HCT116 (cell line): ENCODE measurements around the gene SEMA4B. TPM values are rescaled to one million over a fixed set of nuclear protein-coding genes. Genes with fewer than 3 reads are reported as not detected.

Experiments
- ATAC-seq: fragments of 200-7000 bp; cut with Tn5 transposase; 2 replicates; pipeline ENCODE4 v1.9.1; 2020; ENCODE audit warnings: mild to moderate bottlenecking, moderate library complexity
- BruUV-seq: library from RNA; stranded (reverse); fragments of 400-500 nt; replicated peaks from 2 replicates; lab custom pipeline; 2021; lab: Mats Ljungman, UMichigan
- CTCF ChIA-PET: fragments of 300-600 bp; sonication (Branson Sonifier 250); formaldehyde crosslinking; loops from one replicate; lab custom pipeline; 2021; ENCODE audit warnings: antibody characterized with exemption; lab: Charles Lee
- POLR2A ChIA-PET: fragments of 300-600, 350-600 bp; sonication (Branson Sonifier 250); formaldehyde crosslinking; loops from one replicate; lab custom pipeline; 2021; ENCODE audit warnings: antibody characterized with exemption; lab: Charles Lee
- RAD21 ChIA-PET, 2 experiments: fragments of 300-600 bp; sonication (Branson Sonifier 250); formaldehyde crosslinking; loops; one replicate each; lab custom pipeline; 2023; ENCODE audit warnings: low total read pairs in 2 of 2; ENCODE audit not compliant: uncharacterized antibody in 2 of 2, unreplicated experiment in 2 of 2, low non-redundant PET in 1 of 2; lab: Charles Lee
- DNase-seq: peaks from one replicate; pipeline ENCODE4 v3.0.0-alpha.2; 2010; ENCODE audit warnings: low read depth, low spot score
- H2AFZ ChIP-seq: fragments of 200-600 bp; shearing (Covaris generic), sonication (generic); 2 replicates; pipeline ENCODE4 v1.6.1; 2017; ENCODE audit warnings: low read depth, mixed run types, mixed read lengths, antibody characterized with exemption, low read length; ENCODE audit not compliant: poor library complexity, severe bottlenecking
- H3K27ac ChIP-seq: 2 replicates; pipeline ENCODE4 v1.5.1; 2012; ENCODE audit warnings: low read depth, low read length
- H3K27me3 ChIP-seq: fragments of 200-600 bp; sonication (generic); 2 replicates; pipeline ENCODE4 v1.6.1; 2016; ENCODE audit warnings: mixed run types, low read length, mixed read lengths; ENCODE audit not compliant: insufficient read depth
- H3K36me3 ChIP-seq, 2 experiments: fragments of 200-500 bp in 1 of 2; fragments of 200-600 bp in 1 of 2; sonication (Bioruptor generic) in 1 of 2; sonication (generic) in 1 of 2; 2 replicates each; pipeline versions ENCODE4 v1.5.1 to v1.6.1; 2014 to 2016; ENCODE audit warnings: low read length in 2 of 2, inconsistent platforms in 1 of 2, mixed read lengths in 1 of 2, mixed run types in 1 of 2; ENCODE audit not compliant: insufficient read depth in 2 of 2, control insufficient read depth in 1 of 2
- H3K4me1 ChIP-seq, 2 experiments: fragments of 200-600 bp in 1 of 2; sonication (generic) in 1 of 2; 2 replicates each; pipeline versions ENCODE4 v1.5.1 to v1.6.1; 2012 to 2017; ENCODE audit warnings: low read length in 2 of 2, inconsistent platforms in 1 of 2, mild to moderate bottlenecking in 1 of 2, mixed read lengths in 1 of 2, mixed run types in 1 of 2, moderate library complexity in 1 of 2; ENCODE audit not compliant: insufficient read depth in 2 of 2, control insufficient read depth in 1 of 2
- H3K4me2 ChIP-seq: fragments of 200-600 bp; sonication (generic); 2 replicates; pipeline ENCODE4 v1.6.1; 2017; ENCODE audit warnings: mixed run types, low read length, mixed read lengths
- H3K4me3 ChIP-seq, 2 experiments: fragments of 200-600 bp in 1 of 2; sonication (generic) in 1 of 2; replicated peaks in 1 of 2; 2 replicates each; pipeline ENCODE4 v1.5.1; 2011 to 2016; ENCODE audit warnings: low read length in 2 of 2, control low read depth in 1 of 2, low read depth in 1 of 2, mild to moderate bottlenecking in 1 of 2, mixed read lengths in 1 of 2, mixed run types in 1 of 2
- H3K79me2 ChIP-seq: fragments of 200-600 bp; sonication (generic); 2 replicates; pipeline ENCODE4 v1.6.1; 2017; ENCODE audit warnings: mild to moderate bottlenecking, mixed run types, low read length, moderate library complexity, mixed read lengths; ENCODE audit not compliant: insufficient read depth
- H3K9ac ChIP-seq: fragments of 200-600 bp; sonication (generic); 2 replicates; pipeline ENCODE4 v1.6.1; 2016; ENCODE audit warnings: low read length, mixed read lengths
- H3K9me2 ChIP-seq: fragments of 200-600 bp; sonication (generic), shearing (Covaris generic); 2 replicates; pipeline ENCODE4 v1.6.1; 2017; ENCODE audit warnings: mixed run types, mild to moderate bottlenecking, moderate library complexity; ENCODE audit not compliant: insufficient read depth
- H3K9me3 ChIP-seq, 2 experiments: fragments of 200-500 bp in 1 of 2; fragments of 200-600 bp in 1 of 2; sonication (Bioruptor generic) in 1 of 2; sonication (generic) in 1 of 2; 2 replicates each; pipeline ENCODE4 v1.6.1; 2014 to 2017; ENCODE audit warnings: low read length in 2 of 2, mixed read lengths in 2 of 2, inconsistent platforms in 1 of 2, low read depth in 1 of 2, mild to moderate bottlenecking in 1 of 2, mixed run types in 1 of 2, moderate library complexity in 1 of 2; ENCODE audit not compliant: control insufficient read depth in 1 of 2, insufficient read depth in 1 of 2
- H4K20me1 ChIP-seq: fragments of 200-600 bp; sonication (generic), shearing (Covaris generic); 2 replicates; pipeline ENCODE4 v1.6.1; 2017; ENCODE audit warnings: mixed run types, mild to moderate bottlenecking, moderate library complexity; ENCODE audit not compliant: insufficient read depth
- CEBPB ChIP-seq: IDR thresholded peaks from 2 replicates; pipeline ENCODE4 v1.6.1; 2012; ENCODE audit warnings: low read depth
- EGR1 ChIP-seq: IDR thresholded peaks from 2 replicates; pipeline ENCODE4 v1.6.1; 2012; ENCODE audit warnings: low read depth
- EZH2 ChIP-seq: fragments of 200-600 bp; sonication (generic); IDR thresholded peaks from 2 replicates; pipeline ENCODE4 v1.6.1; 2017; ENCODE audit warnings: antibody characterized with exemption, mixed run types
- FOSL1 ChIP-seq: IDR thresholded peaks from 2 replicates; pipeline ENCODE4 v1.6.1; 2012; ENCODE audit warnings: low read depth
- JUND ChIP-seq: IDR thresholded peaks from 2 replicates; pipeline ENCODE4 v1.6.1; 2012
- POLR2AphosphoS5 ChIP-seq: IDR thresholded peaks from 2 replicates; pipeline ENCODE4 v1.6.1; 2011; ENCODE audit warnings: mild to moderate bottlenecking, low read depth, low read length, moderate library complexity
- SP1 ChIP-seq: IDR thresholded peaks from 2 replicates; pipeline ENCODE4 v1.6.1; 2012; ENCODE audit warnings: low read depth
- TCF7L2 ChIP-seq: IDR thresholded peaks from 2 replicates; pipeline ENCODE4 v1.7.0; 2011; ENCODE audit warnings: borderline replicate concordance, inconsistent platforms; ENCODE audit not compliant: insufficient read depth, insufficient read length; ENCODE audit errors: extremely low read depth
- YY1 ChIP-seq: IDR thresholded peaks from 2 replicates; pipeline ENCODE4 v1.6.1; 2011; ENCODE audit warnings: low read length, low read depth, moderate library complexity, mild to moderate bottlenecking; ENCODE audit not compliant: insufficient replicate concordance; ENCODE audit errors: extremely low read depth
- ZNF274 ChIP-seq: fragments of 200-500 bp; sonication (Bioruptor generic); IDR thresholded peaks from 2 replicates; pipeline ENCODE4 v1.6.1; 2014; ENCODE audit warnings: mild to moderate bottlenecking, low read depth, low read length, inconsistent platforms
- intact Hi-C: fragments of 100-400 bp; cut with micrococcal nuclease; formaldehyde crosslinking; loops from 2 replicates; pipeline ENCODE4 v1.10.0; 2022
- total RNA-seq: library from RNA; stranded (reverse); gene quantifications from one replicate; pipeline ENCODE4 v1.2.1, GENCODE V29; 2021; ENCODE audit not compliant: unreplicated experiment
- TF ChIP-seq, protein P1 (sequence below): IDR thresholded peaks from 2 replicates; pipeline ENCODE4 v1.6.1; 2011; ENCODE audit warnings: mild to moderate bottlenecking, low read length, moderate library complexity; ENCODE audit not compliant: insufficient replicate concordance; ENCODE audit errors: extremely low read depth
- TF ChIP-seq, protein P2 (sequence below): IDR thresholded peaks from 2 replicates; pipeline ENCODE4 v1.6.1; 2012

Gene SEMA4B
- total RNA-seq, 1 experiment from 2014 or later: 98.6 TPM

DNA sequence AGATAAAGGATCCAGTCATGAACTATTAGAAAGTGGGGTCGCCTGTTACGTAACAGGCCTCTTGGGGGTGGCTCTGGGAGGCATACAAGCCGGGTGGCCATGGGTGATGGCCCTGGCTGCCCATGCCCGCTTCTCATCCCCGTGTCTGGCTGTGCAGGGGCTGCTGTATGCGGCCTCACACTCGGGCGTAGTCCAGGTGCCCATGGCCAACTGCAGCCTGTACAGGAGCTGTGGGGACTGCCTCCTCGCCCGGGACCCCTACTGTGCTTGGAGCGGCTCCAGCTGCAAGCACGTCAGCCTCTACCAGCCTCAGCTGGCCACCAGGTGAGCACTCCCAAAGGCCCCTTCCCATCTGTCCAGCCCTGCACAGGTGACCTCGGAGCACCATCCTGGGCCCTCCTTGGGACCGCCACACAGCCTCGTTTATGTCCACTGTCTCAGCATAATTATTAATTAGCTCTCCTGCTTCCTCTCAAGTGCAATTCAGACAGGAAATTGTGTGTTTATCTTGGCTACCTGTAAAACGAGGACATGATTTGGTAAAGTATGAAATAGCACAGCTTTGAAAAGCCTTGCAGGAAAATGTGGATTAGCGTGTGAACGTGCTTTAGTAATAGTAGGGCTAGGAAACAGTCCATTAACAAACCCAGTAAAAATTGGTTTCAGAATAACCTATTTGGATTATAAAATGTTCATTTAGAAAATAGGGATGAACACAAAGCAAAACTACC, 24.5 kb downstream of the SEMA4B start:
- no peak for DNase-seq
- Histone ChIP-seq H3K4me1 (peaks cover 0 to 6% of the 10 kb centered on the region in 2 experiments; a peak in 2 of 4 replicates), H3K79me2 (0 out of 2 replicates have a peak, but pooled peaks cover 2% of the 10 kb centered on the region), H3K36me3 (peaks cover 51 to 52% of the 10 kb centered on the region in 2 experiments), H3K4me2 (no peak overlapping the region), H3K4me3 (no peak overlapping the region), H3K27ac (no peak overlapping the region), H3K27me3 (no peaks in the 10 kb centered on the region), H2AFZ (no peak overlapping the region), H3K9ac (no peak overlapping the region), H3K9me3 (no peaks in the 10 kb centered on the region), H3K9me2 (no peaks in the 10 kb centered on the region), H4K20me1 (no peaks in the 10 kb centered on the region)
- CTCF ChIA-PET: interaction anchor here (0.7 kb wide), 1 partner anchor 11 kb away, joined by 3 read pairs; no protein-coding TSS in a partner anchor
- BruUV-seq: no TSS peak
- RAD21 ChIA-PET: no interaction called here
- intact Hi-C loops: no loop called here
- ATAC-seq: no peak
- POLR2A ChIA-PET: no interaction called here
- TF ChIP-seq, protein P1, sequence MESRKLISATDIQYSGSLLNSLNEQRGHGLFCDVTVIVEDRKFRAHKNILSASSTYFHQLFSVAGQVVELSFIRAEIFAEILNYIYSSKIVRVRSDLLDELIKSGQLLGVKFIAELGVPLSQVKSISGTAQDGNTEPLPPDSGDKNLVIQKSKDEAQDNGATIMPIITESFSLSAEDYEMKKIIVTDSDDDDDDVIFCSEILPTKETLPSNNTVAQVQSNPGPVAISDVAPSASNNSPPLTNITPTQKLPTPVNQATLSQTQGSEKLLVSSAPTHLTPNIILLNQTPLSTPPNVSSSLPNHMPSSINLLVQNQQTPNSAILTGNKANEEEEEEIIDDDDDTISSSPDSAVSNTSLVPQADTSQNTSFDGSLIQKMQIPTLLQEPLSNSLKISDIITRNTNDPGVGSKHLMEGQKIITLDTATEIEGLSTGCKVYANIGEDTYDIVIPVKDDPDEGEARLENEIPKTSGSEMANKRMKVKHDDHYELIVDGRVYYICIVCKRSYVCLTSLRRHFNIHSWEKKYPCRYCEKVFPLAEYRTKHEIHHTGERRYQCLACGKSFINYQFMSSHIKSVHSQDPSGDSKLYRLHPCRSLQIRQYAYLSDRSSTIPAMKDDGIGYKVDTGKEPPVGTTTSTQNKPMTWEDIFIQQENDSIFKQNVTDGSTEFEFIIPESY: no peak
- peak; percentile 2; the same call in 1 of the 2 replicates for TF ChIP-seq POLR2AphosphoS5

DNA sequence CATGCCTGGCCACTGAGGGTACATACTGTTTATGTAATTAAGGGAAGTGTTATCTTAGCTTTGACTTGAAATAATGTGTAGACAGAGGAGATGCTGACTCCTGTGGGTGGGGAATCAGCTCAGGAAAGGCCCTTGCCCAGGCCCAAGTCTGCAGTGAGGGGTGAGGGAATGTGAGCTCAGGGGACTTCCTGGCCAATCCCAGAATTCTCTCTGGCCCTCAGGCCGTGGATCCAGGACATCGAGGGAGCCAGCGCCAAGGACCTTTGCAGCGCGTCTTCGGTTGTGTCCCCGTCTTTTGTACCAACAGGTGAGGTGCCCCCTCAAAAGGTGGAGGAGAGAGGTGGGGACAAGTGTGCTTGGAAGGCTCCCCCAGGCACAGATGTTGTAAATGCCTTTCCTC, 26.2 kb downstream of the SEMA4B start:
- no peak for DNase-seq
- RAD21 ChIA-PET: interaction anchor here in 1 of 2 experiments (0.5 kb wide), 1 partner anchor 13 kb away, joined by 3 read pairs; no protein-coding TSS in a partner anchor
- ATAC-seq: no peak
- no peaks in the 10 kb centered on the region for H3K9me3 ChIP-seq
- no peaks in the 10 kb centered on the region for H3K27me3 ChIP-seq
- no peaks in the 10 kb centered on the region for H3K9me2 ChIP-seq
- H3K4me2 ChIP-seq: no peak overlapping the region
- H3K9ac ChIP-seq: no peak overlapping the region
- TF ChIP-seq TCF7L2 (no peak), ZNF274 (no peak), CEBPB (no peak), EZH2 (no peak), YY1 (no peak), JUND (no peak), SP1 (no peak), EGR1 (no peak), FOSL1 (no peak)
- TF ChIP-seq, protein P2, sequence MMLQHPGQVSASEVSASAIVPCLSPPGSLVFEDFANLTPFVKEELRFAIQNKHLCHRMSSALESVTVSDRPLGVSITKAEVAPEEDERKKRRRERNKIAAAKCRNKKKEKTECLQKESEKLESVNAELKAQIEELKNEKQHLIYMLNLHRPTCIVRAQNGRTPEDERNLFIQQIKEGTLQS: no peak
- H3K36me3 ChIP-seq: peaks cover 47 to 65% of the 10 kb centered on the region in 2 experiments
- POLR2A ChIA-PET: no interaction called here
- BruUV-seq: no TSS peak
- peaks cover 5% of the 10 kb centered on the region; the same call in 1 of the 2 replicates for H3K79me2 ChIP-seq
- H3K27ac ChIP-seq: no peak overlapping the region
- H3K4me3 ChIP-seq: no peak overlapping the region
- peaks cover 4 to 7% of the 10 kb centered on the region in 2 experiments; a peak in 3 of 4 replicates for H3K4me1 ChIP-seq
- H4K20me1 ChIP-seq: no peaks in the 10 kb centered on the region
- CTCF ChIA-PET: interaction anchor here (1.5 kb wide), 1 partner anchor 706 kb away, joined by 3 read pairs; no protein-coding TSS in a partner anchor
- intact Hi-C loops: no loop called here
- H2AFZ ChIP-seq: no peak overlapping the region
